Stomach (tissue), 4 donors: ENCODE data around the gene ADNP2.

Source experiments
- EP300 ChIP-seq: sonication (generic); formaldehyde crosslinking; IDR thresholded peaks from one replicate; pipeline ENCODE4 v1.6.1; 2017; ENCODE audit warnings: antibody characterized with exemption
- POLR2A ChIP-seq, 4 donors: fragments of 450-650 bp; IDR thresholded peaks; one replicate each; pipeline ENCODE4 v1.6.1; 2016; ENCODE audit warnings: antibody characterized with exemption in 4 of 4, control low read depth in 2 of 4, mild to moderate bottlenecking in 1 of 4, moderate library complexity in 1 of 4
- TF ChIP-seq, protein P1 (sequence below), 7 experiments: fragments of 450-650 bp in 4 of 7; fragments of 200-600 bp in 3 of 7; sonication (generic) in 3 of 7; IDR thresholded peaks; one replicate each; pipeline ENCODE4 v1.5.1; 2016 to 2019; ENCODE audit warnings: antibody characterized with exemption in 7 of 7, control low read depth in 2 of 7, mild to moderate bottlenecking in 1 of 7

DNA sequence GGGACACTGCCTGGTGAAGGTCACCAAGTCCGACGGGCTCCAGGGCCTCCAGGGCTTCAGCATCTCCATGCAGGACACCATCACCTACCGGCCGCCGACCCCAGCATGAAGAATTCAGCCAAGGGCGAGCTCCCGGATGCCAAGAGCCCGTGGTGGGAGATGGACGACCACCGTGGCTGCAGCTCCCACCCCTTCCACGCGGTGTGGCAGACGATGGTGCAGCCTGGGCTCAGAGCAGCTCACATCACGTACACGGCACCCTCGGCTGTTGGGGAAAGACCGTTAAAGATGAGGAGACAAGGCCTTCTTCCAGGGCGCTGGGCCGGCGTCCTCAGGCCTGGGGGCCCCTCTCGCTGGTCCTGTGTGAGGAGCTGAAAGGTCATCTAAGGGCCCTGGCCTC lies 31.2 kb upstream of the ADNP2 start:
- TF ChIP-seq, protein P1, sequence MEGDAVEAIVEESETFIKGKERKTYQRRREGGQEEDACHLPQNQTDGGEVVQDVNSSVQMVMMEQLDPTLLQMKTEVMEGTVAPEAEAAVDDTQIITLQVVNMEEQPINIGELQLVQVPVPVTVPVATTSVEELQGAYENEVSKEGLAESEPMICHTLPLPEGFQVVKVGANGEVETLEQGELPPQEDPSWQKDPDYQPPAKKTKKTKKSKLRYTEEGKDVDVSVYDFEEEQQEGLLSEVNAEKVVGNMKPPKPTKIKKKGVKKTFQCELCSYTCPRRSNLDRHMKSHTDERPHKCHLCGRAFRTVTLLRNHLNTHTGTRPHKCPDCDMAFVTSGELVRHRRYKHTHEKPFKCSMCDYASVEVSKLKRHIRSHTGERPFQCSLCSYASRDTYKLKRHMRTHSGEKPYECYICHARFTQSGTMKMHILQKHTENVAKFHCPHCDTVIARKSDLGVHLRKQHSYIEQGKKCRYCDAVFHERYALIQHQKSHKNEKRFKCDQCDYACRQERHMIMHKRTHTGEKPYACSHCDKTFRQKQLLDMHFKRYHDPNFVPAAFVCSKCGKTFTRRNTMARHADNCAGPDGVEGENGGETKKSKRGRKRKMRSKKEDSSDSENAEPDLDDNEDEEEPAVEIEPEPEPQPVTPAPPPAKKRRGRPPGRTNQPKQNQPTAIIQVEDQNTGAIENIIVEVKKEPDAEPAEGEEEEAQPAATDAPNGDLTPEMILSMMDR (IDR thresholded peaks at IDR 0.05) = no peak
- TF ChIP-seq POLR2A (IDR thresholded peaks at IDR 0.05) (no peak), EP300 (no peak)
